T-helper 1 cell treated with Interleukin-12 subunit alpha and Interleukin-12 subunit beta and Interleukin-4 antibody, amounts not matched to agents 30 μg/mL and 1 μg/mL, for 36 hours (primary cell): Measurements from ENCODE around the gene AKAP8.
"Not testable (repeated sequence)": the region's sequence is repeated elsewhere in the genome, so short reads cannot be mapped to it uniquely, and the experiment has no call there.

Source experiments
- H3K27ac Mint-ChIP-seq: one replicate; pipeline ENCODE4 v1.8.0; 2021; ENCODE audit warnings: mild to moderate bottlenecking, mixed read lengths
- H3K27me3 Mint-ChIP-seq: one replicate; pipeline ENCODE4 v1.8.0; 2021; ENCODE audit warnings: low read depth, mixed read lengths
- H3K36me3 Mint-ChIP-seq: one replicate; pipeline ENCODE4 v1.8.0; 2021; ENCODE audit warnings: low read depth, mixed read lengths
- H3K4me1 Mint-ChIP-seq: one replicate; pipeline ENCODE4 v1.8.0; 2021; ENCODE audit warnings: low read depth, mixed read lengths
- H3K4me3 Mint-ChIP-seq: one replicate; pipeline ENCODE4 v1.8.0; 2021; ENCODE audit warnings: mild to moderate bottlenecking, moderate library complexity, mixed read lengths
- H3K9me3 Mint-ChIP-seq: one replicate; pipeline ENCODE4 v1.8.0; 2021; ENCODE audit warnings: mixed read lengths

The AKAP8 gene

DNA sequence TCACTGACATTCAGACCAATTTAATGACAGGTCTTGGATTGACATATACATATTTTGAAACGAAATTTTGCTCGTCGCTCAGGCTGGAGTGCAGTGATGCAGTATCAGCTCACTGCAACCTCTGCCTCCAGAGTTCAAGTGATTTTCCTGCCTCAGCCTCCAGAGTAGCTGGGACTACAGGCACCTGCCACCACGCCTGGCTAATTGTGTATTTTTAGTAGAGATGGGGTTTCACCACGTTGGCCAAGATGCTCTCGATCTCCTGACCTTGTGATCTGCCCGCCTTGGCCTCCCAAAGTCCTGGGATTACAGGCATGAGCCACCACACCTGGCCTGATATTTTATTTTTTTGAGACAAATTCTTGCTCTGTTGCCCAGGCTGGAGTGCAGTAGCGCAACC is 27.1 kb downstream of the AKAP8 start:
- H3K27ac Mint-ChIP-seq, H3K9me3 Mint-ChIP-seq, H3K4me1 Mint-ChIP-seq, H3K4me3 Mint-ChIP-seq, H3K27me3 Mint-ChIP-seq: not testable (repeated sequence)
- peaks cover 14% of the 10 kb centered on the region for H3K36me3 Mint-ChIP-seq

DNA sequence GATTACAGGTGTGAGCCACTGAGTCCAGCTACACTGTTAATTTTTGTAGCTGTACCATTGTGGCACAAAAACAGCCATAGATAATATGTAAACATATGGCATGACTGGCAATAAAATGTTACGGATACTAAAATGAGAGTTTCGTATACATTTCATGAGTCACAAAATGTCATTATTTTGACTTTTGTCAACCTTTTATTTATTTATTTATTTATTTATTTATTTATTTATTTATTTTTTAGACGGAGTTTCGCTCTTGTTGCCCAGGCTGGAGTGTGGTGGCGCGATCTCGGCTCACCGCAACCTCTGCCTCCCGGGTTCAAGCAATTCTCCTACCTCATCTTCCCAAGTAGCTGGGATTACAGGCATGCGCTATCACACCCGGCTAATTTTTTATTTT is 38.3 kb downstream of the AKAP8 start:
- H3K9me3 Mint-ChIP-seq, H3K27ac Mint-ChIP-seq, H3K36me3 Mint-ChIP-seq, H3K27me3 Mint-ChIP-seq, H3K4me1 Mint-ChIP-seq, H3K4me3 Mint-ChIP-seq: not testable (repeated sequence)

- no peaks in the 10 kb centered on the region for H3K9me3 Mint-ChIP-seq
- no peak overlapping the region for H3K4me3 Mint-ChIP-seq
- no peaks in the 10 kb centered on the region for H3K4me1 Mint-ChIP-seq
- H3K27me3 Mint-ChIP-seq: no peaks in the 10 kb centered on the region
- peaks cover 4% of the 10 kb centered on the region for H3K36me3 Mint-ChIP-seq
- H3K27ac Mint-ChIP-seq: no peak overlapping the region
These were observed 39.5 kb downstream of the AKAP8 start for GRCh38 chr19:15340086-15340485.

DNA sequence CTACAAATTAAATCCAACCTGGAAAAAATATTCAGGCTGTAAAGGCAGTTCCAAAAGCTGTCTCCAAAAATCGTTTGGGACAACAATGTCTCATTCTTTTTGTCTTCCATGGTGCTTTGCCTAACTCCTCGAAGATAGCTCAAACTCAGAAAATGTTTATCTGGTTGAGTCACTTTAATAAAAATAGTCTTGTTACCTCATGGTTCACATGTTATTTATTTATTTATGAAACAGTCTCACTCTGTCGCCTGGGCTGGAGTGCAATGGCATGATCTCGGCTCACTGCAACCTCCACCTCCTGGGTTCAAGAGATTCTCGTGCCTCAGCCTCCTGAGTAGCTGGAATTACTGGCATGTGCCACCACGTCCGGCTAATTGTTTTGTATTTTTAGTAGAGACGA is 42.4 kb downstream of the AKAP8 start:
- peaks cover 4% of the 10 kb centered on the region for H3K36me3 Mint-ChIP-seq
- H3K4me1 Mint-ChIP-seq: peaks cover 6% of the 10 kb centered on the region
- no peak overlapping the region for H3K27ac Mint-ChIP-seq
- no peaks in the 10 kb centered on the region for H3K9me3 Mint-ChIP-seq
- H3K4me3 Mint-ChIP-seq: no peak overlapping the region
- no peaks in the 10 kb centered on the region for H3K27me3 Mint-ChIP-seq

- not testable (repeated sequence) for H3K27ac Mint-ChIP-seq, H3K4me3 Mint-ChIP-seq, H3K4me1 Mint-ChIP-seq, H3K36me3 Mint-ChIP-seq, H3K9me3 Mint-ChIP-seq, H3K27me3 Mint-ChIP-seq
These were observed 43.6 kb downstream of the AKAP8 start for GRCh38 chr19:15335992-15336391.

DNA sequence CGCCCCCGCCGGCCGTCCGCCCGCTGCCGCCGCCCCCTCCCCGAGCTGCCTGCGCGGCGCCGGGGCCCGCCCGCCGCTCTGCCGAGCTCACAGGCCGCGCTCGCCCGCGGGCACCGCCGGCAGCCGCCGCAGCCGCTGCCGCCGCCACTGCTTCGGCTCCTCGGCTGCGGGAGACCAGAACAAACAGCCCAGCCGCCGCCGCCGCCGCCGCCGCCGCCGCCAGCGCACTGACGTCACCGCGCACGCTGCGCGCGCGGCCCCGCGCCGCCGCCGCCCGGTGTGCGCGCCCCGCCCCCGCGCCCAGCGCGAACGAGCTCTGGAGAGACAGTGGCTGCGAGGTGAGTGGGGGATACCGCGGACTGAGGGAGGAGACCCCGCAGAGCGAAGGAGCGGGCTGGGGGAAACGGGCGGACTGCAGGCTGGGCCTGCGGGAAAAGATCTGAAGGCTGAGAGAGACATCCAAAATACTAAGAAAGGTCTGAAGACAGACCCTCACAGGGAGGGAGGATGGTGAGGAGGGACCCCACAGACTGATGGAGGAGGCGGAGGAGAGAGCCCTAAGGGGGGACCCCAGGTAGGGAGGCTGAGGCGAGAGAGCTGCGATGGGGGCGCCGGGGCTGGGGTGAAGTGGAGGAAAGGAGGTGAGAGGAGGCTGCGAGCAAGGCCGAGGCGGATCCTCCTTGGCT is 47.1 kb downstream of the AKAP8 start, which contains the start of gene BRD4:
Gene BRD4, minus strand, starts transcription at position 229 of the 686 bp plus-strand sequence. CDS start 59,440 bp downstream, outside the sequence.
- Mint-ChIP-seq H3K4me3 (peak within 1 kb of the TSS; percentile 93), H3K27me3 (no peaks in the 10 kb centered on the region), H3K4me1 (peaks cover 31% of the 10 kb centered on the region), H3K36me3 (peaks cover 2% of the 10 kb centered on the region), H3K9me3 (no peaks in the 10 kb centered on the region), H3K27ac (peak within 1 kb of the TSS; percentile 92)

DNA sequence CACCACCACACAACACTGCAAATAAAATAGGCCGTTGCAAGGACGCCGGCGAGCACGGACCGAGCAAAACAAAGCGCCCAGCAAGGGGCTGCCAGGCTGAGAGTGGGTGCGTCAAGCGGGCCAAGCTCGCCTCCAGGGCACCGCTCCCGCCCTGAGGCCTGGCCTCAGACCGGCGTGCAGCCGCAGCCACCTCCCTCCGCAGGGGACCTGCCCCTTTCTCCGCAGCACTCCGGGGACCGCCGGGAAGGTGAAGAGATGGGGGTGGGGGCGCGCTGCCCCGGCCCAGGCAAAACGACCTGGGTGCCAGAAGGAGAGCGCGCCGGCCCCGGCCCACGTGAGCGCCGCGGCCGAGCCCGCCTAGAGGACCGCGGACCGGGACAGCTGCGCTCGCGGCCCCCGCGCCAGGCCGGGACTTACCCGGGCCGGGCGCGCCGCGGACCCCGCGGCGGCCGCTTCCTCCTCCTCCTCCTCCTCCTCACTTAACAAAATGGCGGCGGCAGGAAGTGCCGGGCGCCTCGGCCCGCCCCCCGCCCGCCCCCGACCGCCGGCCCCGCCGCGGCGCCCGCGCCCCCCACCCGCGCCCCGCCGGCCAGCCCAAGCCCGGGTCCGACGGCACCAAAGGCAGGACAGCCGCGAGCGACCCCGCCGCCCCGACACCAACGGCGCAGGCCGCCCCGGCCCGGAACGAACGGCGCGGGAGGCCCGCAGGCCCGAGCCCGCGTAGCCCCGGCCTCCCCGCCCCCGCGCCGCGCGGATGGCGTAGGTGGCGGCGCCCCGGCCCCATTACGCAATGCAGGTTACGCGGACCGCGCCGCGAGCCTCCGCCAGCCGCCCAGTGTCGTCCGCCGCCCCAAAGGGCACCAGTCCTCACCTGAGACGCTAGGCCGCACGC is 47.9 kb downstream of the AKAP8 start:
- Mint-ChIP-seq H3K36me3 (peaks cover 5% of the 10 kb centered on the region), H3K27me3 (no peaks in the 10 kb centered on the region), H3K27ac (peak overlapping the region; percentile 92), H3K4me1 (peaks cover 39% of the 10 kb centered on the region), H3K4me3 (peak overlapping the region; percentile 93), H3K9me3 (no peaks in the 10 kb centered on the region)

DNA sequence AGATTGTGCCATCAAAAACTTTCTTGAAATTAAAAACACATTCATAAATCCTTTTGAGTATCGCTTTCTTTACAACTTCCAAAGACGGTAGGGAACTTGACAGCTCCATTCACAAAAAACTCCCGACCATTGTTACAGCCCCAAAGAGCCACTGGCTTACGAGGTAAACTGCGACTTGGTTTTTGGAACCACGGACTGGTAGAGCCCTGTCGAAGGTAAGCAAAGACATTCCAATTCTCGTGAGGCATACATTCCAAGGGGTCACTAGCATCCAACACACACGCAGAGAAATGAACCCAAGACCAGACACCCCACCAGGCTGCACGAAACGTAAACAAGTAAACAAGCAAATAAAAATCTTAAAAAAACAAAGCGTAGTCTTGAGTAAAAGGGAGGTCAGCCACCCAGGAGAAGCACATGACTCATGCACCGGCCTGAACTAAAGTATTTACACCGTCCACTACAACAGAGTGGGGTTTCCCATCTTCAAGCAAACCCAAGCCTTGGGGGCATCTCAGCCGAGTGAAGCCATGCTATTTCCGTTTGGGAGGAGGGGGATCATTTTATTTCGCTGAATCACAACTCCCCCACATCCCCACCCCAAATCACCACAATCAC is 48.7 kb downstream of the AKAP8 start:
- Mint-ChIP-seq H3K4me3 (peak overlapping the region; percentile 93), H3K36me3 (peaks cover 7% of the 10 kb centered on the region), H3K27me3 (no peaks in the 10 kb centered on the region), H3K4me1 (peaks cover 43% of the 10 kb centered on the region), H3K27ac (peak overlapping the region; percentile 92), H3K9me3 (no peaks in the 10 kb centered on the region)

GRCh38 chr19:15328312-15328711 is 51.3 kb downstream of the AKAP8 start:
- Mint-ChIP-seq H3K36me3 (peaks cover 9% of the 10 kb centered on the region), H3K9me3 (no peaks in the 10 kb centered on the region), H3K27me3 (no peaks in the 10 kb centered on the region), H3K4me3 (no peak overlapping the region), H3K27ac (no peak overlapping the region), H3K4me1 (peaks cover 60% of the 10 kb centered on the region)

GRCh38 chr19:15324791-15325519 is 54.6 kb downstream of the AKAP8 start:
- Mint-ChIP-seq H3K27me3 (no peaks in the 10 kb centered on the region), H3K4me1 (peaks cover 69% of the 10 kb centered on the region), H3K36me3 (peaks cover 11% of the 10 kb centered on the region), H3K9me3 (no peaks in the 10 kb centered on the region), H3K4me3 (no peak overlapping the region), H3K27ac (peak overlapping the region; percentile 46)

DNA sequence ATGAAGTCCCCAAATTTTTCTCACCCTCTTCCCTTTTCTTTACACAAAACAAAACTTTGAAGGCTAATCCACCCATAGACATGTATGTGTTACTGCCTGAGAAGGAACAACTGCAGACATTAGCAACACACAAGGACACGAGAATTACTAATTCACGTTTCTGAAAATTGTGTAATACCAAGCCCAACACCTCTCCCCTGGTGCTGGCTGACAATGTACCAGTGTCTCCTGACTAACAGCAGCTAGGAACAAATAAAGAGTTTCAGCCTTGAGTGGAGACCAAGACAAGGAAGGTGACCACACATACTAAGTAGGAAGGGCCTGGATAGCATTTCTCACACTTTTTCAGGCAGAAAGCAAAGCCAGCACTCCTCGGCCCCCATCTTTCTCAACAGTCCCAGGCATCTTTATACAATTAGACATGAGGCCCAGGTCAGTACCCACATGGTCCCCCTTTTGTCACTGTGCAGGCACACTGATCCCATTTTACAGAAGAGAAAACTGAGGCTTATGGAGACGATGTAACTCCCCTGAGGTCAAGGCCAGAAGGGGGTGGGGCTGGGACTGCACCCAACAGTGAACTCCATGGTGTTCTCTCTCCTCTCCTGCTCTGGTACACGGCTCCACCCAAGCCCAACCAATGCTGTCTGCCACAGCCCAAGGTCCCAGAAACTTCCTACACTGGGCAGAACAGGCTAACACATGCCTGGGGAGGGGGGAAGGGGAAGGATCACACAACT is 55.9 kb downstream of the AKAP8 start:
- Mint-ChIP-seq H3K4me3 (no peak overlapping the region), H3K27me3 (no peaks in the 10 kb centered on the region), H3K27ac (no peak overlapping the region), H3K4me1 (peaks cover 68% of the 10 kb centered on the region), H3K36me3 (peaks cover 11% of the 10 kb centered on the region), H3K9me3 (no peaks in the 10 kb centered on the region)

DNA sequence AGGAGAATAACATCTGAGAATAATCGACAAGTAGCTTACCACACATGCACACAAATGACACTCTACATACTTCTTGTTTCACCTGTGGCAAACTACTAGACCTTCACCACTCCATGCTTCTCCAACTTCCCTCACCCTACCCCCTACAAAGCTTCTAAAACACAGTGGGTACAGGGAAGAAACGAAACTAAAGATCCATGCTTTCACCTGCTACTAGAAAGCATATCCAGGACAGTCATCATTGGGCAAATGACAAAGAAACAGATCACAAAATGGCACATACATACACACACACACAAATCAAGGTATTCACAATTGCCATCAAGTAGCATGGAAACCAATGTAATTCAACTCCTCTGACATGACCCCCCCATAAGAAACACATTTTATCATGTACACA is 57.8 kb downstream of the AKAP8 start:
- no peak overlapping the region for H3K4me3 Mint-ChIP-seq
- peaks cover 70% of the 10 kb centered on the region for H3K4me1 Mint-ChIP-seq
- H3K36me3 Mint-ChIP-seq: peaks cover 8% of the 10 kb centered on the region
- H3K27ac Mint-ChIP-seq: peak overlapping the region; percentile 41
- H3K27me3 Mint-ChIP-seq: no peaks in the 10 kb centered on the region
- H3K9me3 Mint-ChIP-seq: no peaks in the 10 kb centered on the region

- H3K4me1 Mint-ChIP-seq: peaks cover 70% of the 10 kb centered on the region
- H3K27me3 Mint-ChIP-seq: no peaks in the 10 kb centered on the region
- H3K9me3 Mint-ChIP-seq: no peaks in the 10 kb centered on the region
- H3K27ac Mint-ChIP-seq: no peak overlapping the region
- no peak overlapping the region for H3K4me3 Mint-ChIP-seq
- peaks cover 6% of the 10 kb centered on the region for H3K36me3 Mint-ChIP-seq
These were observed 59.5 kb downstream of the AKAP8 start for GRCh38 chr19:15320116-15320515.

- Mint-ChIP-seq H3K9me3 (no peaks in the 10 kb centered on the region), H3K36me3 (peaks cover 3% of the 10 kb centered on the region), H3K4me1 (peaks cover 67% of the 10 kb centered on the region), H3K27me3 (no peaks in the 10 kb centered on the region), H3K27ac (peak overlapping the region; percentile 67), H3K4me3 (no peak overlapping the region)
These were observed 61.3 kb downstream of the AKAP8 start for GRCh38 chr19:15318241-15318691.
